Heart right ventricle (tissue), 16 donors: ENCODE data around the gene NBEA. TPM values are rescaled to one million over a fixed set of nuclear protein-coding genes. Genes with fewer than 3 reads are reported as not detected.

Source experiments
- ATAC-seq, 8 donors: fragments of 200-7000 bp; cut with Tn5 transposase; one replicate each; pipeline ENCODE4 v1.9.1; 2020; ENCODE audit warnings: mild to moderate bottlenecking in 8 of 8, moderate library complexity in 8 of 8, moderate number of reproducible peaks in 1 of 8
- DNase-seq, 2 donors: peaks; one replicate each; pipeline ENCODE4 v3.0.0-alpha.2; 2020
- H3K27ac ChIP-seq, 10 donors: fragments of 200-600 bp; sonication (generic) in 2 of 10; one replicate each; pipeline versions ENCODE4 v1.5.0 to v1.8.0; 2020 to 2022; ENCODE audit warnings: mild to moderate bottlenecking in 3 of 10
- H3K27me3 ChIP-seq, 7 donors: fragments of 200-600 bp; one replicate each; pipeline ENCODE4 v1.8.0; 2021 to 2022; ENCODE audit warnings: mild to moderate bottlenecking in 2 of 7
- H3K36me3 ChIP-seq, 9 donors: fragments of 200-600 bp; sonication (generic) in 1 of 9; one replicate each; pipeline versions ENCODE4 v1.5.0 to v1.8.0; 2020 to 2022; ENCODE audit warnings: mild to moderate bottlenecking in 2 of 9
- H3K4me1 ChIP-seq, 9 donors: fragments of 200-600 bp; sonication (generic) in 1 of 9; one replicate each; pipeline versions ENCODE4 v1.5.0 to v1.8.0; 2020 to 2022; ENCODE audit warnings: mild to moderate bottlenecking in 4 of 9
- H3K4me3 ChIP-seq, 10 donors: fragments of 200-600 bp; sonication (generic) in 2 of 10; one replicate each; pipeline versions ENCODE4 v1.5.0 to v1.8.0; 2020 to 2022; ENCODE audit warnings: mild to moderate bottlenecking in 7 of 10, moderate library complexity in 2 of 10
- H3K9me3 ChIP-seq, 11 donors: fragments of 200-600 bp in 10 of 11; sonication (generic) in 2 of 11; one replicate each; pipeline versions ENCODE4 v1.5.0 to v1.8.0; 2013 to 2022; ENCODE audit warnings: mild to moderate bottlenecking in 2 of 11, control low read depth in 1 of 11, moderate library complexity in 1 of 11
- CTCF ChIP-seq, 9 donors: fragments of 200-600 bp; sonication (generic) in 2 of 9; IDR thresholded peaks; one replicate each; pipeline versions ENCODE4 v1.5.0 to v1.8.0; 2021 to 2022; ENCODE audit warnings: antibody characterized with exemption in 9 of 9, mild to moderate bottlenecking in 5 of 9, moderate library complexity in 1 of 9
- WGBS, 2 donors: extraction: QIAGEN DNeasy Blood & Tissue Kit; methylation state at CpG; one replicate each; pipeline ENCODE4 v1.1.7; 2013; ENCODE audit warnings: inconsistent platforms in 1 of 2; 5-methylcytosine and 5-hydroxymethylcytosine counted together
- intact Hi-C, 10 donors: fragments of 100-400 bp; cut with DNase I; formaldehyde crosslinking; loops; one replicate each; pipeline versions ENCODE4 v1.11.1 to v1.14.2; 2022
- polyA plus RNA-seq, 2 donors: library from polyadenylated mRNA; stranded (reverse); fragments of 200-250 nt; gene quantifications; one replicate each; pipeline ENCODE4 v1.2.3, GENCODE V29; 2013
- total RNA-seq, 10 donors: library from RNA; stranded (reverse); fragmentation: NEBNext Ultra II Directional in 3 of 10; extraction: Animal tissue kit (Norgen Biotek cat#: 25700) in 3 of 10; gene quantifications; one replicate each; pipeline versions ENCODE4 v1.2.1 to v1.2.4, GENCODE V29; 2021 to 2023
- donor health status: Arrhythmogenic right ventricular cardiomyopathy.
- donor health status: ischemic (EF 13 %, LVEDD 7.1; RV severe dilation, severe dysfunction).
- donor health status: healthy with polysubstance abuse.
- donor health status: DM: no; HTN: yes; CAD: no.
- donor health status: DM: no; HTN: no; CAD: no.
- donor health status: ischemic (EF 25% LVEDD 6.9; RV normal size, moderate dysfunction).
- donor health status: ischemic (EF 25% LVEDD 5.7; RV mildly dilated, moderate dysfunction).
- donor health status: healthy.
- donor health status: DM: yes; HTN: yes; CAD: no.
- donor health status: Ischemic cardiomyopathy.
- donor health status: ischemic (EF 35%, LVEDD 5.7; RV mildly dilated, moderate dysfunction).
- donor health status: nonischemic (EF 11% LVEDD 7.7; RV severe dilation, severe dysfunction).
- donor health status: DM: yes; HTN: yes; CAD: no.
- donor health status: PGD.
- donor health status: ischemic (EF 29% LVEDD 5.4; RV normal size, mild dysfunction).
- donor health status: nonischemic (EF 23%, LVEDD 6.1; RV moderate dilation, normal function).

Gene NBEA
- total and polyA plus RNA-seq, 12 donors: 4.3 to 30.6 (median 24.5) TPM

- no peak overlapping the region for H3K27ac ChIP-seq
- no peaks in the 10 kb centered on the region for H3K9me3 ChIP-seq
- no peaks in the 10 kb centered on the region for H3K36me3 ChIP-seq
- intact Hi-C loops: no loop called here
- H3K27me3 ChIP-seq: no peaks in the 10 kb centered on the region
- H3K4me1 ChIP-seq: peaks cover 0 to 10% (median 0%) of the 10 kb centered on the region in 9 donors
- DNase-seq (no peak), ATAC-seq (no peak)
- no peak for TF ChIP-seq CTCF (IDR thresholded peaks at IDR 0.05)
- H3K4me3 ChIP-seq: no peak overlapping the region
These were observed 436.9 kb downstream of the NBEA start for GRCh38 chr13:35378939-35379338.

- intact Hi-C loops: loop anchor here in 1 of 10 donors (10.0 kb wide), 1 partner anchor 95 kb away; the partner anchor contains the start of gene MAB21L1
- Histone ChIP-seq H3K27ac (no peak overlapping the region), H3K9me3 (no peaks in the 10 kb centered on the region), H3K4me3 (no peak overlapping the region), H3K4me1 (peaks cover 0 to 10% (median 0%) of the 10 kb centered on the region in 9 donors), H3K36me3 (no peaks in the 10 kb centered on the region), H3K27me3 (no peaks in the 10 kb centered on the region)
- ATAC-seq (peak in 3 of 8 donors; percentile 49 to 79 (median 75)), DNase-seq (no peak)
- TF ChIP-seq CTCF (IDR thresholded peaks at IDR 0.05): no peak
These were observed 437.6 kb downstream of the NBEA start for GRCh38 chr13:35379663-35380062.

- no peak for ATAC-seq
- WGBS, 2 donors: 87 to 88% methylated on average over 6 of the region's 6 CpGs
- no peak overlapping the region for H3K27ac ChIP-seq
- H3K4me1 ChIP-seq: peaks cover 0 to 24% (median 10%) of the 10 kb centered on the region in 9 donors
- no peak for TF ChIP-seq CTCF (IDR thresholded peaks at IDR 0.05)
- no peak for DNase-seq
- no peaks in the 10 kb centered on the region for H3K27me3 ChIP-seq
- H3K36me3 ChIP-seq: no peaks in the 10 kb centered on the region
- H3K4me3 ChIP-seq: no peak overlapping the region
- peaks cover 0 to 5% (median 0%) of the 10 kb centered on the region in 11 donors for H3K9me3 ChIP-seq
- intact Hi-C loops: loop anchor here in 1 of 10 donors (10.0 kb wide), 1 partner anchor 87 kb away; the partner anchor contains the start of gene MAB21L1
These were observed 445.7 kb downstream of the NBEA start for GRCh38 chr13:35387682-35388250.

- Histone ChIP-seq H3K4me1 (peaks cover 0 to 28% (median 10%) of the 10 kb centered on the region in 9 donors), H3K27ac (peak overlapping the region in 4 of 10 donors; percentile 15 to 37 (median 24)), H3K27me3 (no peaks in the 10 kb centered on the region), H3K9me3 (peaks cover 0 to 5% (median 0%) of the 10 kb centered on the region in 11 donors), H3K4me3 (peak overlapping the region in 2 of 10 donors; percentile 11 to 18), H3K36me3 (no peaks in the 10 kb centered on the region)
- WGBS, 2 donors: 39 to 56% methylated on average over 5 of the region's 5 CpGs
- DNase-seq (peak in 1 of 2 donors; percentile 2), ATAC-seq (peak in 5 of 8 donors; percentile 7 to 55 (median 37))
- intact Hi-C loops: loop anchor here in 1 of 10 donors (10.0 kb wide), 1 partner anchor 86 kb away; the partner anchor contains the start of gene MAB21L1
- TF ChIP-seq CTCF (IDR thresholded peaks at IDR 0.05): no peak
These were observed 446.6 kb downstream of the NBEA start for GRCh38 chr13:35388441-35389355.
